HG03520 (cell line): ENCODE results near the gene FAM83G.

Experiments used
- ATAC-seq: cut with Tn5 transposase; IDR thresholded peaks from one replicate; pipeline ENCODE4 v1.9.1; 2021; ENCODE audit warnings: mild to moderate bottlenecking, moderate library complexity; ENCODE audit not compliant: unreplicated experiment

Gene FAM83G

DNA sequence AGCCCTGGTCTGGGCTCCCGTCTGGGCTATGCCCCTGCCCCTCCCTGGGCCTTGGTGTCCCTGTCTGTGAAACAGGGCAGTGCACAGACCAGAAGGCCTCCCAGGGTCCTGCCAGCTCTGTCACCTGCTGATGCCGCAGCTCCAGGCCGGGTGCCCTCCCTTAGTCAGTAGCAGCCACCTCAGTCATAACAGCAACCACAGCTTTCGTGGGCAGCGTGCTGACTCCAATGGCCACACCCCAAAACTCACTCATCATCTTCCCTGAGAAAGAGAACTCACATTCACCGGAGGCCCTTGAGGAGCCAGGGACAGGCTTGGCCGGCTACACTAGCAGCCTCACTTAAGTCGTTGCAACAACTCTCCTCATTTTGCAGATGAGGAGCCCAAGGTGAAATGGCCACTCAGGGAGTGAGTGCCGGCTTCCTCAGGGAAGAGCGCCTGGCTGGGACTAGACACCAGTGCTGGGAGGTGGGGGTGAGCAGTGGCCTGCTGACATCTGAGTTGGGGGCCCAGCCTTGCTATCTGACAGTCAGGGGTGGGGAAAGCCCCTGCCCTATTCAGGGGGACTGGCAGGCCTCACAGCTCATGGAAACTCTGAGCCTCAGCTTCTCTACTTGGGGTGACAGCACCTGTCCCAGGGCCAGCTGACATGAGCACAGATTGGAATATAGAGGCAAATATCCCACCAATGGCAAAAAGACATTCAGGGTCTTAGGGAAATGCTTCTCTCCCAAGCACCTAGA, 30.0 kb downstream of the FAM83G start:
- ATAC-seq = no peak

DNA sequence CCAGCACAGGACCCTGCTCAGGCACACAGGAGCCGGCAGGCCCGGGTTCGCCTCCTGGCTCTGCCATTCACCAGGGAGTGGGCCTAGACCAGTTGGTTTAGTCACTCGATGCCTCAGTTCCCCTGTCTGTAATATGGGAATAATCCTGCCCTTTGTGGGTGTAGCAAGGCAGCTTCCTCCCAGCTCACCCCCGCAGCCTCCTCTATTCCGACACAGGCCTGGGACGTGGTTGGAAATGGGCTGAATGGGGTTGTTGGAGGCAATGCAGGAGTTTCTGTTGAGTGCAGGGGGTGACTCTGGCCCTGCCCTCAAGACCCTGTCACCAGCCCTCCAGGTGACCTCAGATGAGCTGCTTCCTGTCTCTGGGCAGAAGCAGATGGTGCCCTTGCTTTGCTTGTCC, 32.8 kb downstream of the FAM83G start:
- no peak for ATAC-seq

DNA sequence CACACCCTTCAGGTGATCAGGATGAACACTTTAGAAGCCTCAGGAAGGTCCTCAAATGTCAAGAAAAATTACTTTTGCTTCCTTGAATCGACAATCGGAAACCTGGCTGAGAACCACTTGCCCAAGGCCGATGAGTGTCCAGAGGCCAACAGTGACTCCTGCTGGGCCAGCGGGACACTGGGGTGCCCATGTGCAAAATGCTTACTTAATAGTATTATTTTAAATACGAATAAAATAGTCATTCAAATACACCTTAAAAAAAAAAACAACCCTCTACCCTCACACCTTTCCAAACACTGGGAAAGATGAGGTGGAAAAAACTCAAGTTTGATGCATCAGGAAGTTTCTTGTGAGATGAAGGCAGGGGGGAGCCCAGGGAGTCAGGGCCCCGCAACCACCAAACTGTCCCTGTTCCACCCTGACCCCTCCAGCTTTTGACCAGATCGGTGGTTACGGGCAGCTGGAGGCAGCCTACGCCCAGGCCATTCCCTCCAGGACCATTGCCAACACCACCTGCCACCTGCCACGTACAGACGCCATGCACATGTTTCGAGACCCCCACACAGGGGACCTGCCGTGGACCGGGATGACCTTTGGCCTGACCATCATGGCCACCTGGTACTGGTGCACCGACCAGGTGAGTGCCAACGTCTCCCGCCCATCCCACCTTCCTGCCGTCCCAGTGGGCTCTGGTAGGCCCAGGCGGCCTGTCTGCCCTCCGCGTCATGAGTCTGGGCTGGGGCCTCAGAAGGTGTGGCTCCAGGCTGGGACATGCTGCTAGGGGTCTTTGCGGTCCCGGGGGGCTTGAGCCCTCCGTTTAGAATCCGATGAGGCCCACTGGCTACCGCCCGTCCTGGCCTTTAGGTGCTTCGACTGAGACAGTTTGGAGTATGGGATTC, 33.7 kb downstream of the FAM83G start:
- ATAC-seq = no peak

DNA sequence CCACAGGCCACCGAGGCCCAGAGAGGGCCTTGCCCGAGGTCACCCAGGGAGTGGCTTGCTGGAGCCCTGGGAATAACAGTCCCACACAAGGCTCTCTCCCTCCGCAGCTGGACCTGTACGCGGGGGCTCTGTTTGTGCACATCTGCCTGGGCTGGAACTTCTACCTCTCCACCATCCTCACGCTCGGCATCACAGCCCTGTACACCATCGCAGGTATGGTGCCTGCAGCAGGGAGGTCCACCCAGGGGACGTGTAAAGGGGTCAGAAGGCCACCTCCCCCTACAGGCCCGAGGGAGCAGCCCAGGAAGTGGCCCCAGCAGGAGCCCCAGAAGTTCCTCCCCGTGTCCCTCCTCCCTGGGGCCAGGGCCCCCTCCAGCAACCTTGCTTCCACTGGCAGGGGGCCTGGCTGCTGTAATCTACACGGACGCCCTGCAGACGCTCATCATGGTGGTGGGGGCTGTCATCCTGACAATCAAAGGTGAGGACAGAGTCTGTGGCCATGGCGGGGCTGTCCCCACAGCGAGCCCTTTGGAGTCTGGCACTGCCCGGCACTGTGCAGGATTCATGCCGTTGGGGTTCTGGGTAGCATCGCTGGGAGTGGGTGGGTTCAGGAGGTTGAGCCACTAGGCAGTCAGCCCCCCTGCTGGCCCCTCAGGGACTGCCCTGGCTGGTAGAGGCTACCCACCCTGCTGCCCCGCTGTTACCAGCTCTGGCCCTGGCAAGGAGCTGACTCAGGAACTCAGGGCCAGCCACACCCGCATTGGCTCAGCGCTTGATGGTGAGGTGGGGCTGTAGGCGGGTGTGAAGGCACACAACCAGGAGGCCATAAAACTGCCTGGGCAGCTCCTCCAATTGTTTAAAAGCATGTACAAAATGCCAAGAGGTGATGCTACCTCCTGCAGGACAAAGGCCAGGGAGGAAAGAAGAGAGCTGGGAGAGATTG, 35.3 kb downstream of the FAM83G start:
- no peak for ATAC-seq

DNA sequence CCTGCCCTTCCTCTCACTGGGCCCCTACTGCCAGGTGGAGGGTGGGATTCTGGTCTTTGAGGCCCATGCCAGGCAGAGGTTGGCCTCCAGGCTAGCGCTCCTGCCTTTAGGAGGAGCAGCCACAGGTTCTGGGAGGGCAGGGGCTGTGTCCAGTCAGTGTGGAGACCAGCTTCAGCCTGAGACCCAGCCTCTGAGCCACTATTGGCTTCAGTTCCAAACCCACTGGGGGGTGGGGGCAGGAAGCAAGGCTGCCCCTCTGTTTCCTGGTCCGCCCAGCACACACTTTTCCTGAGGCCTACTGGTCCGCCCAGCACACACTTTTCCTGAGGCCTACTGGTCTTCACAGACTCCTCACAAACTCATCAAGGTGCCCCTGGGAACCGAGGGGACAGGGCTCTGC, 36.2 kb downstream of the FAM83G start:
- no peak for ATAC-seq

DNA sequence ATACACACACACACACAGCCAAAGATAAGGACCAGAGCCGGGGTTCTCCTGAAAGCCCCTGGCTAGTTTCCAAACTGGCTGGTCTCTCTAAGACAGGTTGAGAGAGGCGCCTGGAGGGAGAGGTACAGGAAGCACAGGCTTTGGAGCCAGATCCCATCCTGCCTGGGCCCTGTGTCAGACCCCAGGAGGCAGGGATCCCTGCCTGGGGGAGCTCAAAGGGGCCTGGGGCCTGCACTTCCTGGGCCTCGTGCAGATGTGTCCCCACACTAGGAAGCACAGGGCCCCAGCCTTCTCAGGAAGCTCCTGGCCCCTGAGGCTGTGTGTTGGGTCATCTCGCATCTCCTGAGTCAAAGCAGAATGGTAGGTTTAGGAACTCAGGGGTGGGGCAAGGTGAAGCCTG, 36.6 kb downstream of the FAM83G start:
- ATAC-seq = no peak

DNA sequence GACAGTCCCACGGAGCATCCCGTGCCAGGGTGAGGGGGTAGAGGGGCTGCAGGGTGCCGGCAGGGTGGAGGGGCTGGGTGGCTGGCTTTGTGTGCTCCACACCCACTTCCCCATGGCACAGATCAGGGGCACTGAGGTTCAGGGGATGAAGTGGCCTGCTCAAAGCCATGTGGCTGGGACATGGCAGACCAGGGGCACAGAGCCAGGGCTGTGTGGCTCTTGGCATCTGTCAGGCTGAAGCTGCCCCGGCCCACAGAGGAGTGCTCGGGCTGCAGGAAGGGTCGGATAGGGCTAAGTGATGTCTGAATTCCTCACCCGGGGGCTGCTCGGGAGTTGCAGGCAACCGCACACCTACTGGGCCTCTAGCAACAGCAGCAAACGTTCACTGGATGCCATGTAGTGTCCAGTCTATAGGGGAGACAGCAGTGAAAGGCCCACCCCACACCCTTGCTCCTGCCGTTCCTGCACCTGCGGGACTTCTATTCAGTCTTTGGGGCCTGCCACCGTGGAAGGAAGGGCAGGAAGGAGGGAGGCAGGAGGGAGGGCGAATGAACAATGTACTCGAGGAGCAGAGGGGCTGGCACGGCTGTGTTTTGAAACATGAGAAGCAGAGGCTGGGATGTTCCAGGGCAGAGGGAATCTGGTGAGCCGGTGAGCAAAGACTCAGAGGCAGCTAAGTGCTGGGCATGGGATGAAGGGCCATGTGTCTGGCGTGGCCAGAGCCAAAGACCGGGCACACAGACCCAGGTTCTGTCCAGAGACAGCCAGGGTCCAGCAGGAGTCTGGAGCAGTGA, 37.5 kb downstream of the FAM83G start:
- no peak for ATAC-seq

DNA sequence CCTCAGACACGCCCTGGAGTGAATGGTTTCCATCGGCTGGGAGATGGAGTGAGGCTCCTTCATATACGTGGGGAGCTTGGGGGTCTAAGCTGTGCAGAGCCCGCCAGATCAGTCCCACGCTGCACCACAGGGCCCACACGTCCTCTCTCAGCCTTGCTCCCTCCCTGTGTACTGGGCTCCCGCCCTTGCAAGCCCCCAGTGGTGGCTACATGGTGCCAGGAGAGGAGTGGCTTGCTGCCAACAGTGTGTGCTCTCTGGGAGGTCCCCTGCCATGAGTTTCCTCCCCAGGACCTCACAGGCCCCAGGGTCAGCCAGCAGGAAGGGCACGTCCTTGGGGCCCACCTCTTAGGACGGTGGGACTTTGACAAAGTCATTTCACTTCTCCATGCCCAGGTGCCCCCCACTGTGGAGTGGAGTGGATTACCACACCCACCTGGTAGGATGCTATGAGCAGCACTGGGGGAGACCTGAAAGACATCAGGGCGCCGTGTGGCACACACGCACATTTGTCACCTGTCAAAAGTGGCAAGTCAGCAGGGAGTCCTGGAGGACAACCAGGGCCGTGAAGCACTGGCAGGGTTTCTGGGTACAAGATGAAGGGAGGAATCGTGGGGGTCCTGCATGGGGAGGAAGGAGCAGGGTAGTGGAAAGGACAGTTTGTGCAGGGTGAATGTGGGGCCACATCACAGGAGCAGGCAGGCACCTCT, 38.9 kb downstream of the FAM83G start:
- ATAC-seq = no peak

DNA sequence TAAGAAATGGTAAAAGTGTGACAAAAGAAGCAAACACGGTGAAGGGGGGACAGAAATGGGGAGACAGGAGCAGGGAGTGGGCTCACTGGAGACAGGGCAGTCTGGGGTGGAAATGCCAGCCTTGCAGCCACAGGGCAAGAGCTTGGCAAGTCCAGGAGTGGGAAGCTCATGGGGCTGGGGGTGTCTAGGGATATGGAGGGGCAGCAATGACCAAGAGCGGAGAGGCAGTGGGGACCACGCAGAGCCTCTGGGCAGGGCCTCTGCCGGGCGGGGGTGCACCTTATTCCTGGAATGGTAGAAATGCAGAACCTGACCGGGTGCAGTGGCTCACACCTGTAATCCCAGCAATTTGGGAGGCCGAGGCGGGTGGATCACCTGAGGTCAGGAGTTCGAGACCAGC, 40.0 kb downstream of the FAM83G start:
- ATAC-seq = no peak

DNA sequence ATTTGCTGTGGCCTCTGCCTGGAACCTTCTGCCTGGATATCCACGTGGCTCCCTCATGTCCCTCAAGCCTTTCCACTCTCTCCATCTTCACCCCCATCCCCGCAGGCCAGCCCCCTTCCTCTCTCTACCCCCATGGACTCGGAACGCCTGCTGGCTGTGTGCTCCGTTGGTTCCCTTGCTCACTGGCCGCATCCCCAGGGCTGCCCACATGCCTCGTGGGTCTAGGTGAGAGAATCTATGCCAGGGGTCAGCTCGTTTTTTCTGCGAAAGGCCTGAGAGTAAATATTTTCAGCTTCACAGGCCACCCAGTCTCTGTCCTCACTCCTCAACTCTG, 40.6 kb downstream of the FAM83G start:
- no peak for ATAC-seq

DNA sequence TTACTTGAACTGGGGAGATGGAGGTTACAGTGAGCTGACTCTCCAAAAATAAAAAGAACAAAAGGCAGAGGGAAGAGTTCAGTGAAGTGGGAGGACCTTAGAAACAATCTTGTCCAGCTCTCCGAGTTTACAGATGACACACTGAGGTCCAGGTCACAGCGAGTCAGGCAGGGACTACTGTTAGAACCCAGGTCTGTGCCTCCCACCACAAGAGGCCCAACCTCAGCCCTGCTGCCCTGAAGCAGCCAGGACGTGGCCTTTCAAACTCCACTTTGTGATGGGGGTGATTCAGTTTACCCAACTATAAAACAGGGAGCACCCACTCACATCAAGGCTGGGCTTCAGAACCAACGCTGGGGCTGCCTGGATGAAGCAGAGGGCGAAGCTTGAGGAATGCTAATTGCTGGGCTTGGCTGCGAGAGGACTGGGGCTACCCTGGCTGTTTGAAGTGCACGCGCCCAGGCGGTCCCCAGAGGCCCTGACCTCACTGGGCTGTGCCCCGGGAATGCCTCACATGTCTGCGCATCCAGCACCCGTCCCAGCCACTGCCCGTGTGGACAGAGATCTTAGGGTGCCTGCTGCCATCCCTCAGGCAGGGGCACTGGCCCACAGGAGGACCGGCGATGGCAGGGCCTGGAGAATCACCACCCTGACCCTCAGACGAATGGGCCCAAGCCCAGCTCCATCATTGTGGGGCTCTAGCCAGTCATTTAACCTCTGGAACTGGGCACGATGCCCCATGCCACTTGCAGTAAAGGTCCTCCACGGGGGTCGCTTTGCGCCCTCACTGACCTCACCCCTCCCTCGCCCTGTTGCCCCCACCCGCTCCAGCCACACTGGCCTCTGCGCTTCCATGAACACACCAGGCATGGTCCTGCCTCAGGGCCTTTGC, 41.2 kb downstream of the FAM83G start:
- no peak for ATAC-seq

DNA sequence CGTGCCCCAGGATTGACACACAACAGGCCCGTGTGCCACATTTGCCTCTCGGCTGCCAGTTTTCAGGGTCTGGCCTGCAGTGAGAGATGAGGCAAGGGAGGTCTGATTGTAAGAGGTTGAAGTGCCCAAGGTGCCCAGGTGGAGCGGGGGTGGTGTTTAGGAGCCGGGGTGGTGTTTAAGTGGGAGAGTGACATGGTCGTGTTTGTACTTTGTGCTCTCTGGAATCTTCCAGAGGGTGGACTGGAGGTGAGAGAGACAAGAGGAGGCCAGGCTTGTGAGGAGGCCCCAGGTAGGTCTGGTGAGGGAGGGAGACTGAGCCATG, 42.1 kb downstream of the FAM83G start:
- no peak for ATAC-seq

DNA sequence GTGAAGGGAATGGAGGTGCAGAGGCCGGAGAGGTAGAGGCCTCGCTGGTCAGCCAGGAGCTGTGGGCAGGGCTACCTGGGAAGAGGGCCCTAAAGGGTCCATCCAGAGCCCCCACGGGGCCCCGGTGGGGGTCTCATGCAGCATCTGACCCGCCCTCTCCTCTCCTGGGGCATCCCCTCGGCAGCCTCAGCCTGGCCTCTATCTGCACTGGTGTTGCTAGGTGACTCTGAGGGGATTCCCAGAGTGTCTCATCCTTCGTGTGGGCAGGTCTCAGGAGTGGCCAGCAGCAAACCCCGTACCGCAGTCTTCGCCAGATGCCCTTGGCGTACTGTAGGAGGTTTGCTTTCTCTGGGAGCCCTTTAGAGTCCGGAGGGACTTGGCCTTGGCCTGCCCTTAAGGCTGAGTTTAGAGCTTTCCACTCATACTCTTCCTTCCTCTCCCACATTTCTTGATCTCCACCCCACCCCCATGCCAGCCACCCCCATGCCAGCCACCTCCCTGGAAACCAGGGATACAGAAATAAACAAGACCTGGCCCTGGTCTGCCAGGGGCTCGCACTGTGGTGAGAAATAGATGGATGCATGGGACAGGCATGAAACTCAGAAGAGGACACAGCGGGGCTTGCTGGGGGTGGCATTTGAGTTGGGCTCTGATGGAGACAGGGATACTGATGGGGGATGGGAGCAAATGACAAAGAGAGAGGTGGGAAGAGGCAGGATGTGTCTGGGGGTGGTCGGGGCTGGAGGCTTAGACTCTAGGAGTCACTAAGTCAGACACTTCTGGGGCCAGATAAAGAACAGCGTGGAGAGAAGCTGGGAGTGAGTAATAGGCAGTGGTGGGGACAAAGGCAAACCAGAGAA, 42.7 kb downstream of the FAM83G start:
- no peak for ATAC-seq

DNA sequence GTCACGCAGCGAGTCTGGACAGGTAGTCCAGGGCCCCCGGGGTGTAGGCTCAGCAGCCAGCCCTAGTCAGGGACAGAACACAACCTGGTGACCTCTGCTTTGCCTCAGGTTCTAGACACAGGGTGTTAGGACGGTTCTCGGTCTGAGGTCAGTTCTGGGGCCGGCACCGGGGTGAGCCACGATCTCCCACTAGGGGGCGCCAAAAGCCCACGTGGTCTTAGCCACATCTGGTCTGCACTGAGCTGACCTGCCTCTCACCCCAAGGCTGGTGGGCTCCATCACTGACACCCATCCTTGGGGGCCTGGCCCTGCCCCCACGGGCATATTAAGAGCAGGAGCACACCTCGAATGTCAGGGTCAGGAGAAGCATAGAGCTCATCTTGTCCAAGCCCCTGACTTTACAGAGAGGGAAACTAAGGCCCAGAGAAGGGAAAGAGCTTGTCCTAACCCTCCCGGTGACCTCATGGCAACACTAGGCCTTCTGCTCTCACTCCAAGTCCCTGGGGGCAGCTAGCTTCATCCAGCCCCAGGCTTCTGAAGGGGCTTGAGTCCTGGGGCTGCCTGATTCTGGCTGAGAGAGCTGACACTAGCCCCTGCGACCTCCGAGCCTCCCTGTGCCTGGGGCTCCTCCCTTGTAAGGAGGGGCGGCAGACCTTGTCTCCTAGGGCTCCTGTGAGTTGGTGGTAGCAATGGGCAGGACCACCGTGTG, 43.6 kb downstream of the FAM83G start:
- no peak for ATAC-seq

DNA sequence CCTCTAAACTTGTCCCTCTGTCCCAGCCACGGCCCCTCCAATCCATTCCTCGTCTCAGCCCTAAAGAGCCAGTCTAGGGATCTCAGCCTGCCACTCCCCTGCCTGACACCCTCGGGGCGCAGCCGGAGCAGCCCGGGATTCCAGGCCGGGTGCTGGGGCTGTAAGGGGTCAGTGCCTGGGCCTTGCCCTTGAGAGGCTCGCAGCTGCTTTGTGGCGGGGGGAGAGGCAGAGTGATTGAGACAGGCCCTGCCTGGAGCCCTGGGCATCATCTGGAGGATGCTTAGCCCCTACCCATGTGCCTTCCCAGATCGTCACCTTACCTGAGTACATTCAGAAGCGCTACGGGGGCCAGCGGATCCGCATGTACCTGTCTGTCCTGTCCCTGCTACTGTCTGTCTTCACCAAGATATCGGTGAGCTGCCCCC, 44.3 kb downstream of the FAM83G start:
- ATAC-seq = no peak

DNA sequence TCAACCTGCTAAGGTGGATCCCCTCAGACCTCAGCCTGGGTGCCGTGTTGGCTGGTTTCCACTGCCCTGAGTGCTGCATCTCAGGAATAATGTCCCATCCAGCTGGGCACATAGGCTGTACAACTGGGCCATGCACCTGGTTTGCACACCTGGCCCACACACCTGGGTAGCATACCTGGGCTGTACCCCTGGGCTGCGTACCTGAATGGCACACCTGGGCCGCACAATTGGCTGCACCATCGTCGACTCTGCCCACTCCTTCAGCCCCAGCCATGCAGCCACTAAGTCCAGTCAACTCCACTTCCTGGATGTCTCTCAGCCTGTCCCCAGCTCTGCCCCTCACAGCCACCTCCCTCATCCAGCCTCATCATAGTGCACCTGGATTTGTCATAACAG, 44.7 kb downstream of the FAM83G start:
- ATAC-seq = no peak

DNA sequence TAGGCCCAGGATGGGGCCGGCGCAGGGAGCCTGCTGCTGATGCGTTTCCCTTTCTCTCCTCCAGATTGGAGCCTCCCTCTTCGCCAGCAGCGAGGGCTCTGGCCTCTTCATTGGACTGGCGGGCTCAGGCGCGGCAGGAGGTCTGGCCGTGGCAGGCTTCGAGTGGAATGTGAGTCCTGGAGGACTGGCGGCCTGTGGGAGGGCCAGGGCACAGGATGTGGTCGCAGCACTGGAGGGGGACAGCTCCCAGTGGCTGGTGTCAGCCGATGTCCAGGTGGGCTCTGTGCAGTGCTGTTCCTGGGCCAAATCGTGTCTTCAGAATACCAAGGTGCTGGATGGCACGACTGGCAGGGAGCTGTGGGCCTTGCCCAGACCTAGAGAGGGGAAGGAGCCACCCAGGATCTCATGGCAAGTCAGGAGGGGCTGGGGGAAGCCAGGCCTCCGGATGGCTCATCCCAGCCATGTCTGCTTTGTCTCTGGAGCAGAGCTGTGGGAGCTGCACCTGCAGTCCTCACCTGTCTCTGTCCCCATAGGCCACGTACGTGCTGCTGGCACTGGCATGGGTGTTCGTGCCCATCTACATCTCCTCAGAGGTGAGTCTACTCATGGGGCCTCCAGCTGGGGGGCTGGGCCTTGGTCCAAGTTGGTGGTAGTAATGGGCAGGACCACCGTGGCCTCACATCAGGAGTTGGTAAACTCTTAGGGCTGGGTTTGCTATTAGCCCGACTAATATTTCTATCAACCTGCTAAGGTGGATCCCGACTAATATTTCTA, 45.3 kb downstream of the FAM83G start:
- ATAC-seq = no peak
